Ovary (tissue), 3 donors: Measurements from ENCODE around the gene RAI14.
"Not testable (repeated sequence)": the region's sequence is repeated elsewhere in the genome, so short reads cannot be mapped to it uniquely, and the experiment has no call there.

Experiments used
- EP300 ChIP-seq: sonication (generic); formaldehyde crosslinking; IDR thresholded peaks from one replicate; pipeline ENCODE4 v1.6.1; 2017; ENCODE audit warnings: antibody characterized with exemption
- TF ChIP-seq, protein P1 (sequence below), 3 donors: fragments of 450-650 bp in 2 of 3; fragments of 200-600 bp in 1 of 3; IDR thresholded peaks; one replicate each; pipeline versions ENCODE4 v1.5.1 to v1.8.0; 2016 to 2022; ENCODE audit warnings: antibody characterized with exemption in 3 of 3, mild to moderate bottlenecking in 1 of 3
- donor health status: DM: no; HTN: no; CAD: no.

DNA sequence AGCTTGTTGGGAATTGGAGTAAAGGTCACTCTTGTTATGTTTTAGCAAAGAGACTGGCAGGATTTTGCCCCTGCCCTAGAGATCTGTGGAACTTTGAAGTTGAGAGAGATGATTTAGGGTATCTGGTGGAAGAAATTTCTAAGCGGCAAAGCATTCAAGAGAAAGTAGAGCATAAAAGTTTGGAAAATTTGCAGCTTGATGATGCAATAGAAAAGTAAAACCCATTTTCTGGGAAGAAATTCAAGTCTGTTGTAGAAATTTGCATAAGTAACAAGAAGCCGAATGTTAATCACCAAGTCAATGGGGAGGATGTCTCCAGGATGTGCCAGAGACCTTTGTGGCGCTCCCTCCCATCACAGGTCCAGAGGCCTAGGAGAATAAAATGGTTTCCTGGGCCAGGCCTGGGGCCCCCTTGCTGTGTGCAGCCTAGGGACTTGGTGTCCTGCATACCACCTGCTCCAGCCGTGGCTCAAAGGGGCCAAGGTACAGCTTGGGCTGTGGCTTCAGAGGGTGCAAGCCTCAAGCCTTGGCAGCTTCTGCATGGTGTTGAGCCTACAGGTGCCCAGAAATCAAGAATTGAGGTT lies 71.1 kb downstream of the RAI14 start:
- TF ChIP-seq, protein P1, sequence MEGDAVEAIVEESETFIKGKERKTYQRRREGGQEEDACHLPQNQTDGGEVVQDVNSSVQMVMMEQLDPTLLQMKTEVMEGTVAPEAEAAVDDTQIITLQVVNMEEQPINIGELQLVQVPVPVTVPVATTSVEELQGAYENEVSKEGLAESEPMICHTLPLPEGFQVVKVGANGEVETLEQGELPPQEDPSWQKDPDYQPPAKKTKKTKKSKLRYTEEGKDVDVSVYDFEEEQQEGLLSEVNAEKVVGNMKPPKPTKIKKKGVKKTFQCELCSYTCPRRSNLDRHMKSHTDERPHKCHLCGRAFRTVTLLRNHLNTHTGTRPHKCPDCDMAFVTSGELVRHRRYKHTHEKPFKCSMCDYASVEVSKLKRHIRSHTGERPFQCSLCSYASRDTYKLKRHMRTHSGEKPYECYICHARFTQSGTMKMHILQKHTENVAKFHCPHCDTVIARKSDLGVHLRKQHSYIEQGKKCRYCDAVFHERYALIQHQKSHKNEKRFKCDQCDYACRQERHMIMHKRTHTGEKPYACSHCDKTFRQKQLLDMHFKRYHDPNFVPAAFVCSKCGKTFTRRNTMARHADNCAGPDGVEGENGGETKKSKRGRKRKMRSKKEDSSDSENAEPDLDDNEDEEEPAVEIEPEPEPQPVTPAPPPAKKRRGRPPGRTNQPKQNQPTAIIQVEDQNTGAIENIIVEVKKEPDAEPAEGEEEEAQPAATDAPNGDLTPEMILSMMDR (IDR thresholded peaks at IDR 0.05) = not testable (repeated sequence)
- TF ChIP-seq EP300 = not testable (repeated sequence)
